ENCODE measurements around the gene LRRFIP1.
A peak's percentile ranks its signal among the peaks of the same experiment; 100 is the strongest.

LRRFIP1 gene

GRCh38 chr2:237696461-237696860, 69.1 kb downstream of the LRRFIP1 start:
- peaks cover 20% of the 10 kb centered on the region for H3K27me3 Mint-ChIP-seq (ENCODE audit: low read depth)
- no peaks in the 10 kb centered on the region for H3K36me3 Mint-ChIP-seq (ENCODE audit: low read depth)
- peak overlapping the region; percentile 30 to 93 (median 89) for H3K27ac Mint-ChIP-seq
- H3K4me1 Mint-ChIP-seq: peaks cover 76% of the 10 kb centered on the region
- no peaks in the 10 kb centered on the region for H3K9me3 Mint-ChIP-seq
- TF ChIP-seq CTCF (IDR thresholded peaks at IDR 0.05; ENCODE audit: unreplicated experiment in 3 of 3): no peak
- H3K4me3 Mint-ChIP-seq: peak overlapping the region in 1 of 3 experiments; percentile 54

GRCh38 chr2:237697586-237698357, 70.4 kb downstream of the LRRFIP1 start:
- no peak for TF ChIP-seq CTCF (IDR thresholded peaks at IDR 0.05; ENCODE audit: unreplicated experiment in 3 of 3)
- H3K27ac Mint-ChIP-seq: peak overlapping the region; percentile 30 to 93 (median 89)
- H3K9me3 Mint-ChIP-seq: no peaks in the 10 kb centered on the region
- H3K4me3 Mint-ChIP-seq: peak overlapping the region; percentile 20 to 40 (median 23)
- peaks cover 20% of the 10 kb centered on the region for H3K27me3 Mint-ChIP-seq (ENCODE audit: low read depth)
- peaks cover 87% of the 10 kb centered on the region for H3K4me1 Mint-ChIP-seq
- H3K36me3 Mint-ChIP-seq (ENCODE audit: low read depth): no peaks in the 10 kb centered on the region

- H3K9me3 Mint-ChIP-seq: no peaks in the 10 kb centered on the region
- TF ChIP-seq CTCF (IDR thresholded peaks at IDR 0.05; ENCODE audit: unreplicated experiment in 3 of 3): no peak
- H3K4me3 Mint-ChIP-seq: peak overlapping the region in 1 of 3 experiments; percentile 34
- peaks cover 18% of the 10 kb centered on the region for H3K27me3 Mint-ChIP-seq (ENCODE audit: low read depth)
- peak overlapping the region; percentile 30 to 93 (median 89) for H3K27ac Mint-ChIP-seq
- H3K36me3 Mint-ChIP-seq (ENCODE audit: low read depth): no peaks in the 10 kb centered on the region
- H3K4me1 Mint-ChIP-seq: peaks cover 87% of the 10 kb centered on the region
These were observed 70.9 kb downstream of the LRRFIP1 start for GRCh38 chr2:237698358-237698694.

- H3K27me3 Mint-ChIP-seq (ENCODE audit: low read depth): peaks cover 9% of the 10 kb centered on the region
- H3K4me3 Mint-ChIP-seq: peak overlapping the region; percentile 13 to 58 (median 50)
- H3K9me3 Mint-ChIP-seq: no peaks in the 10 kb centered on the region
- no peak for TF ChIP-seq CTCF (IDR thresholded peaks at IDR 0.05; ENCODE audit: unreplicated experiment in 3 of 3)
- peak overlapping the region; percentile 63 to 95 (median 94) for H3K27ac Mint-ChIP-seq
- H3K36me3 Mint-ChIP-seq (ENCODE audit: low read depth): no peaks in the 10 kb centered on the region
- peaks cover 83% of the 10 kb centered on the region for H3K4me1 Mint-ChIP-seq
These were observed 72.6 kb downstream of the LRRFIP1 start for GRCh38 chr2:237699870-237700511.

- Mint-ChIP-seq H3K4me3 (peak overlapping the region; percentile 44 to 58 (median 50)), H3K27ac (peak overlapping the region; percentile 63 to 95 (median 94)), H3K27me3 (ENCODE audit: low read depth) (peaks cover 8% of the 10 kb centered on the region), H3K9me3 (no peaks in the 10 kb centered on the region), H3K4me1 (peaks cover 77% of the 10 kb centered on the region), H3K36me3 (ENCODE audit: low read depth) (no peaks in the 10 kb centered on the region)
- no peak for TF ChIP-seq CTCF (IDR thresholded peaks at IDR 0.05; ENCODE audit: unreplicated experiment in 3 of 3)
These were observed 73.2 kb downstream of the LRRFIP1 start for GRCh38 chr2:237700512-237701032.
